ENCODE data around the gene CGB5. TPM values are rescaled to one million over a fixed set of nuclear protein-coding genes. Genes with fewer than 3 reads are reported as not detected.
A peak's percentile ranks its signal among the peaks of the same experiment; 100 is the strongest.
"Not testable (repeated sequence)": the region's sequence is repeated elsewhere in the genome, so short reads cannot be mapped to it uniquely, and the experiment has no call there.

CGB5 gene
- not detected for total RNA-seq

GRCh38 chr19:49043548-49043947 is at the start of gene CGB5:
TSS of gene CGB5 (plus strand) at chr19:49043848. CDS start at chr19:49044210, 362 bp downstream.
- not testable (repeated sequence) for DNase-seq (ENCODE audit: low spot score in 2 of 2); H3K4me1 ChIP-seq; H3K27me3 ChIP-seq; H3K4me3 ChIP-seq; H3K27ac ChIP-seq; H3K9me3 ChIP-seq; H3K36me3 ChIP-seq
- 62 to 65% methylated on average over 14 to 15 of the region's 15 CpGs for WGBS, 2 donors

- H3K27ac ChIP-seq = peak overlapping the region; percentile 73 to 99 (median 88)
- H3K36me3 ChIP-seq = peaks cover 0 to 15% (median 0%) of the 10 kb centered on the region in 3 donors
- H3K4me1 ChIP-seq = peaks cover 0 to 46% (median 25%) of the 10 kb centered on the region in 4 donors
- H3K9me3 ChIP-seq = no peaks in the 10 kb centered on the region
- no peak for DNase-seq (ENCODE audit: low spot score in 2 of 2)
- peak overlapping the region; percentile 55 to 74 (median 68) for H3K4me3 ChIP-seq
- H3K27me3 ChIP-seq = no peaks in the 10 kb centered on the region
- no peak for TF ChIP-seq CTCF (IDR thresholded peaks at IDR 0.05)
- TF ChIP-seq EP300 (IDR thresholded peaks at IDR 0.05) = no peak
- TF ChIP-seq POLR2A (IDR thresholded peaks at IDR 0.05) = no peak
- WGBS, 2 donors = 2% methylated on average over 13 of the region's 13 CpGs
Measured at GRCh38 chr19:48994035-48994386, 49.6 kb upstream of the CGB5 start.

GRCh38 chr19:48997972-48998371 is 45.7 kb upstream of the CGB5 start:
- peaks cover 0 to 35% (median 0%) of the 10 kb centered on the region in 3 donors for H3K36me3 ChIP-seq
- H3K9me3 ChIP-seq = no peaks in the 10 kb centered on the region
- no peak for TF ChIP-seq CTCF (IDR thresholded peaks at IDR 0.05)
- TF ChIP-seq EP300 (IDR thresholded peaks at IDR 0.05) = no peak
- no peak for TF ChIP-seq POLR2A (IDR thresholded peaks at IDR 0.05)
- no peak for DNase-seq (ENCODE audit: low spot score in 2 of 2)
- H3K4me3 ChIP-seq = no peak overlapping the region
- H3K27ac ChIP-seq = no peak overlapping the region
- no peaks in the 10 kb centered on the region for H3K27me3 ChIP-seq
- 71 to 86% methylated on average over 5 of the region's 5 CpGs for WGBS, 2 donors
- peaks cover 0 to 17% (median 11%) of the 10 kb centered on the region in 4 donors for H3K4me1 ChIP-seq

GRCh38 chr19:48999481-49000325 is 43.9 kb upstream of the CGB5 start:
- DNase-seq (ENCODE audit: low spot score in 2 of 2) = no peak
- TF ChIP-seq EP300 (IDR thresholded peaks at IDR 0.05) (no peak), CTCF (IDR thresholded peaks at IDR 0.05) (peak; percentile 24 to 57 (median 39))
- Histone ChIP-seq H3K4me3 (no peak overlapping the region), H3K27ac (no peak overlapping the region), H3K27me3 (no peaks in the 10 kb centered on the region), H3K4me1 (peaks cover 0 to 9% (median 3%) of the 10 kb centered on the region in 4 donors), H3K9me3 (no peaks in the 10 kb centered on the region), H3K36me3 (peaks cover 0 to 52% (median 5%) of the 10 kb centered on the region in 3 donors)
- WGBS, 2 donors = 48 to 62% methylated on average over 15 to 16 of the region's 16 CpGs

- TF ChIP-seq EP300 (IDR thresholded peaks at IDR 0.05) = no peak
- no peak for TF ChIP-seq CTCF (IDR thresholded peaks at IDR 0.05)
- no peak for TF ChIP-seq POLR2A (IDR thresholded peaks at IDR 0.05)
- DNase-seq (ENCODE audit: low spot score in 2 of 2) = no peak
- 97 to 98% methylated on average over 15 of the region's 15 CpGs for WGBS, 2 donors
- Histone ChIP-seq H3K4me3 (no peak overlapping the region), H3K27ac (no peak overlapping the region), H3K36me3 (peaks cover 0 to 93% (median 5%) of the 10 kb centered on the region in 3 donors), H3K4me1 (no peaks in the 10 kb centered on the region), H3K27me3 (no peaks in the 10 kb centered on the region), H3K9me3 (no peaks in the 10 kb centered on the region)
Measured at GRCh38 chr19:49004133-49004532, 39.5 kb upstream of the CGB5 start.

Measured in tibial nerve (tissue), 4 donors.